Measurements from ENCODE around the gene KCNIP4.

The KCNIP4 gene

GRCh38 chr4:21177092-21177491 is 771.5 kb downstream of the KCNIP4 start:
- DNase-seq (ENCODE audit: low read depth in 1 of 2, low spot score in 1 of 2), result no peak
- no peak for TF ChIP-seq REST (IDR thresholded peaks at IDR 0.05; ENCODE audit: insufficient replicate concordance, low read depth)
- TF ChIP-seq GABPA (IDR thresholded peaks at IDR 0.05; ENCODE audit: low read depth), result no peak
- TF ChIP-seq POLR2AphosphoS5 (IDR thresholded peaks at IDR 0.05; ENCODE audit: low read depth), result no peak
- TF ChIP-seq, protein P1, sequence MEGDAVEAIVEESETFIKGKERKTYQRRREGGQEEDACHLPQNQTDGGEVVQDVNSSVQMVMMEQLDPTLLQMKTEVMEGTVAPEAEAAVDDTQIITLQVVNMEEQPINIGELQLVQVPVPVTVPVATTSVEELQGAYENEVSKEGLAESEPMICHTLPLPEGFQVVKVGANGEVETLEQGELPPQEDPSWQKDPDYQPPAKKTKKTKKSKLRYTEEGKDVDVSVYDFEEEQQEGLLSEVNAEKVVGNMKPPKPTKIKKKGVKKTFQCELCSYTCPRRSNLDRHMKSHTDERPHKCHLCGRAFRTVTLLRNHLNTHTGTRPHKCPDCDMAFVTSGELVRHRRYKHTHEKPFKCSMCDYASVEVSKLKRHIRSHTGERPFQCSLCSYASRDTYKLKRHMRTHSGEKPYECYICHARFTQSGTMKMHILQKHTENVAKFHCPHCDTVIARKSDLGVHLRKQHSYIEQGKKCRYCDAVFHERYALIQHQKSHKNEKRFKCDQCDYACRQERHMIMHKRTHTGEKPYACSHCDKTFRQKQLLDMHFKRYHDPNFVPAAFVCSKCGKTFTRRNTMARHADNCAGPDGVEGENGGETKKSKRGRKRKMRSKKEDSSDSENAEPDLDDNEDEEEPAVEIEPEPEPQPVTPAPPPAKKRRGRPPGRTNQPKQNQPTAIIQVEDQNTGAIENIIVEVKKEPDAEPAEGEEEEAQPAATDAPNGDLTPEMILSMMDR (IDR thresholded peaks at IDR 0.05; ENCODE audit: insufficient read depth, low read length), result no peak
- no peak for TF ChIP-seq SPI1 (IDR thresholded peaks at IDR 0.05; ENCODE audit: borderline replicate concordance, low read depth)
- Histone ChIP-seq H3K27ac (replicated peaks) (no peak overlapping the region), H3K4me3 (replicated peaks; ENCODE audit: insufficient read depth, low read length) (no peak overlapping the region), H3K27me3 (ENCODE audit: insufficient read depth, poor library complexity, severe bottlenecking) (no peaks in the 10 kb centered on the region)

GRCh38 chr4:21167711-21168110 is 780.9 kb downstream of the KCNIP4 start:
- Histone ChIP-seq H3K27ac (replicated peaks) (no peak overlapping the region), H3K27me3 (ENCODE audit: insufficient read depth, poor library complexity, severe bottlenecking) (no peaks in the 10 kb centered on the region), H3K4me3 (replicated peaks; ENCODE audit: insufficient read depth, low read length) (no peak overlapping the region)
- no peak for DNase-seq (ENCODE audit: low read depth in 1 of 2, low spot score in 1 of 2)
- TF ChIP-seq REST (IDR thresholded peaks at IDR 0.05; ENCODE audit: insufficient replicate concordance, low read depth), result no peak
- TF ChIP-seq GABPA (IDR thresholded peaks at IDR 0.05; ENCODE audit: low read depth), result no peak
- no peak for TF ChIP-seq SPI1 (IDR thresholded peaks at IDR 0.05; ENCODE audit: borderline replicate concordance, low read depth)
- no peak for TF ChIP-seq POLR2AphosphoS5 (IDR thresholded peaks at IDR 0.05; ENCODE audit: low read depth)
- TF ChIP-seq, protein P1 (IDR thresholded peaks at IDR 0.05; ENCODE audit: insufficient read depth, low read length), result no peak

DNA sequence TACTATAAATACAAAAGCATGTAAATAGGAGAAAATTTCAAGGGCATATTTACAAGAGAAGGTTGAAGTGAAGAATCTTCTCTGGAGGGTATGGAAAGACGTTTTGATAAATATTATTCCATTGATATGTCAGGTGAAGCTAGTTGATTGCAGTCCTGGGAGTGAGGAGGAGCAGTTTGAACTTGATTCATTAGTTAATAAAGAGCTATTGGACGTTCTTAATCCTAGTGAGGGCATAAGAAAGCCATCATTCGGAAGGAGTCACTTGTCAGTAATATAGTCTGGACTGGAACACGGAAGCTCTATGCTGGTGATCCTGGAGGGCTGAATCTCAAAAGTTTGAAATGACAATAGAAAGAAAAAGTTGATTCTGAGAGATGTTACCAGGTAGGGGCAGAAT is 793.2 kb downstream of the KCNIP4 start:
- Histone ChIP-seq H3K27me3 (ENCODE audit: insufficient read depth, poor library complexity, severe bottlenecking) (no peaks in the 10 kb centered on the region), H3K4me3 (replicated peaks; ENCODE audit: insufficient read depth, low read length) (no peak overlapping the region), H3K27ac (replicated peaks) (no peak overlapping the region)
- no peak for DNase-seq (ENCODE audit: low read depth in 1 of 2, low spot score in 1 of 2)
- TF ChIP-seq SPI1 (IDR thresholded peaks at IDR 0.05; ENCODE audit: borderline replicate concordance, low read depth) (no peak), POLR2AphosphoS5 (IDR thresholded peaks at IDR 0.05; ENCODE audit: low read depth) (no peak), REST (IDR thresholded peaks at IDR 0.05; ENCODE audit: insufficient replicate concordance, low read depth) (no peak)
- TF ChIP-seq, protein P1 (IDR thresholded peaks at IDR 0.05; ENCODE audit: insufficient read depth, low read length), result no peak

Measured in HL-60 (cell line).